K562 (cell line): ENCODE results near the gene SERPINE1. TPM values are rescaled to one million over a fixed set of nuclear protein-coding genes. Genes with fewer than 3 reads are reported as not detected.
A peak's percentile ranks its signal among the peaks of the same experiment; 100 is the strongest.

Experiments
- ARHGAP35 ChIP-seq: fragments of 450-650 bp; IDR thresholded peaks from 2 replicates; pipeline ENCODE4 v1.6.1; 2018; ENCODE audit not compliant: partially characterized antibody
- ARID4B ChIP-seq: sonication (generic); formaldehyde crosslinking; IDR thresholded peaks from 2 replicates; pipeline ENCODE4 v1.8.0; 2022; ENCODE audit warnings: mild to moderate bottlenecking, missing genetic modification reagents
- ATF3 ChIP-seq, 2 experiments: fragments of 450-650 bp in 1 of 2; sonication (generic) in 1 of 2; formaldehyde crosslinking in 1 of 2; IDR thresholded peaks in 1 of 2; conservative IDR thresholded peaks in 1 of 2; 2 replicates each; pipeline versions ENCODE4 v1.6.1 to v1.8.1; 2016 to 2023; ENCODE audit warnings: mild to moderate bottlenecking in 2 of 2, moderate library complexity in 2 of 2, inconsistent platforms in 1 of 2, missing genetic modification reagents in 1 of 2
- BRD4 ChIP-seq: fragments of 200-600 bp; sonication (generic); IDR thresholded peaks from 2 replicates; pipeline ENCODE4 v1.6.1; 2017; ENCODE audit warnings: inconsistent platforms
- CTBP1 ChIP-seq: fragments of 450-650 bp; IDR thresholded peaks from 2 replicates; pipeline ENCODE4 v1.6.1; 2016; ENCODE audit warnings: borderline replicate concordance
- E2F4 ChIP-seq: sonication (generic); formaldehyde crosslinking; IDR thresholded peaks from 2 replicates; pipeline ENCODE4 v1.8.0; 2022; ENCODE audit warnings: mild to moderate bottlenecking, low read depth, missing genetic modification reagents
- KLF10 ChIP-seq: fragments of 250-450 bp; sonication (Bioruptor Pico); IDR thresholded peaks from 2 replicates; pipeline ENCODE4 v1.6.1; 2021; ENCODE audit warnings: matching md5 sums
- MIER1 ChIP-seq: fragments of 450-650 bp; IDR thresholded peaks from 2 replicates; pipeline ENCODE4 v1.6.1; 2016; ENCODE audit warnings: antibody characterized with exemption, mild to moderate bottlenecking, low read depth
- NFYB ChIP-seq: IDR thresholded peaks from 2 replicates; pipeline ENCODE4 v1.6.1; 2011; ENCODE audit warnings: mild to moderate bottlenecking, moderate library complexity; ENCODE audit not compliant: insufficient read length; ENCODE audit errors: extremely low read depth
- PBX2 ChIP-seq, 2 experiments: IDR thresholded peaks in 1 of 2; conservative IDR thresholded peaks in 1 of 2; 2 replicates each; pipeline ENCODE4 v1.6.1; 2016; ENCODE audit warnings: low read depth in 2 of 2, mild to moderate bottlenecking in 1 of 2, missing compliant biosample characterization in 1 of 2, missing genetic modification characterization in 1 of 2, moderate library complexity in 1 of 2
- SNAPC5 ChIP-seq: fragments of 250-450 bp; sonication (Bioruptor Pico); IDR thresholded peaks from 2 replicates; pipeline ENCODE4 v1.8.0; 2021; ENCODE audit warnings: moderate library complexity, mild to moderate bottlenecking, inconsistent platforms
- STAG1 ChIP-seq: sonication (generic); formaldehyde crosslinking; IDR thresholded peaks from 2 replicates; pipeline ENCODE4 v1.5.0; 2020; ENCODE audit warnings: missing genetic modification reagents, borderline replicate concordance
- XRCC5 ChIP-seq: fragments of 200-400 bp; formaldehyde crosslinking; IDR thresholded peaks from 2 replicates; pipeline ENCODE4 v1.6.1; 2017; ENCODE audit warnings: low read depth, mild to moderate bottlenecking, low read length
- ZBTB5 ChIP-seq: fragments of 450-650 bp; IDR thresholded peaks from 2 replicates; pipeline ENCODE4 v1.6.1; 2017; ENCODE audit warnings: antibody characterized with exemption
- ZEB2 ChIP-seq: fragments of 450-650 bp; IDR thresholded peaks from 2 replicates; pipeline ENCODE4 v1.6.1; 2016
- polyA plus RNA-seq, 8 experiments: library from polyadenylated mRNA; depleted of rRNA in 4 of 8; stranded (reverse) in 5 of 8; unstranded in 3 of 8; fragments of >200 nt; fragmentation: Nextera tagmentation in 2 of 8; fragmentation: Illumina TruSeq in 1 of 8; extraction: Ambion mirVana in 2 of 8; extraction: Trizol in 1 of 8; gene quantifications; 2 replicates each; pipeline versions ENCODE4 v1.2.1 to v1.2.3, GENCODE V29; 2011 to 2014; ENCODE audit warnings: inconsistent platforms in 1 of 8, missing spikeins in 1 of 8
- total RNA-seq, 7 experiments: library from RNA; depleted of rRNA in 6 of 7; stranded (reverse); fragments of >200 nt in 6 of 7; fragmentation: Illumina TruSeq in 2 of 7; extraction: Trizol in 2 of 7; gene quantifications; 2 replicates each; pipeline versions ENCODE4 v1.2.1 to v1.2.3, GENCODE V29; 2011 to 2021; ENCODE audit warnings: low replicate concordance in 1 of 7

The SERPINE1 gene
- total and polyA plus RNA-seq, 9 of the 15 experiments (the other 6 are each of a cell fraction or from before 2014, with no cell fraction given), result 0.22 to 4.8 (median 0.91) TPM

- TF ChIP-seq SNAPC5 (CRISPR knock-in tag) (no peak), CTBP1 (no peak), ARID4B (CRISPR knock-in tag) (peak; percentile 66), ZEB2 (no peak), BRD4 (no peak), ATF3 (IDR thresholded peaks at IDR 0.05) (no peak), ATF3 (CRISPR knock-in tag; conservative IDR thresholded peaks at IDR 0.05) (no peak), NFYB (no peak), E2F4 (no peak), KLF10 (CRISPR knock-in tag) (no peak), PBX2 (CRISPR knock-in tag; IDR thresholded peaks at IDR 0.05; ENCODE audit: low read depth) (no peak), PBX2 (tag; conservative IDR thresholded peaks at IDR 0.05; ENCODE audit: low read depth) (no peak), ARHGAP35 (no peak), XRCC5 (peak; percentile 22; the same call in 1 of the 2 replicates), STAG1 (CRISPR knock-in tag) (peak; percentile 22; the same call in 1 of the 2 replicates), ZBTB5 (no peak), MIER1 (peak; percentile 85)
Observed at GRCh38 chr7:101164071-101164840, 37.4 kb downstream of the SERPINE1 start (continued).
